ENCODE results near the gene APOL3. TPM values are rescaled to one million over a fixed set of nuclear protein-coding genes. Genes with fewer than 3 reads are reported as not detected.
A peak's percentile ranks its signal among the peaks of the same experiment; 100 is the strongest.

The APOL3 gene
- total RNA-seq, 1 donor from 2014 or later, result 1.2 TPM

DNA sequence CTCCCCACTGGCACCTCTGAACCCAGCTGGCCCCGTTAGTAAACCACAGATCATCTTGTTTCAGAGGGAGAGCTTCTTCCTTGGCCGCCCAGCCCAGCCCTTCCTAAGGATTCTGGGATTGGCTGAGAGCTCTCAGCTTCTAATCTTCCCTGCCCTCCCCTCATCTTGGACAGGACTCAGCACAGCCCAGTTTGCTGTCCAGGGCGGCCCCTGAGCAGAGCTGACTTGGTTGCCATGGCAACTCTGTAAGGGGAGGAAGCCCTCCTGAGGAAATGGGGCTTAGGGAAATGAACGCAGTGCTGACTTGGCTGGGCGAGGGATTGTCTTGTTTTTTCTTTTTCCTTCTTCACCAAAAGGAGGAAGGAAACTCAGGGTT lies 36.5 kb upstream of the APOL3 start:
- TF ChIP-seq, protein P1, sequence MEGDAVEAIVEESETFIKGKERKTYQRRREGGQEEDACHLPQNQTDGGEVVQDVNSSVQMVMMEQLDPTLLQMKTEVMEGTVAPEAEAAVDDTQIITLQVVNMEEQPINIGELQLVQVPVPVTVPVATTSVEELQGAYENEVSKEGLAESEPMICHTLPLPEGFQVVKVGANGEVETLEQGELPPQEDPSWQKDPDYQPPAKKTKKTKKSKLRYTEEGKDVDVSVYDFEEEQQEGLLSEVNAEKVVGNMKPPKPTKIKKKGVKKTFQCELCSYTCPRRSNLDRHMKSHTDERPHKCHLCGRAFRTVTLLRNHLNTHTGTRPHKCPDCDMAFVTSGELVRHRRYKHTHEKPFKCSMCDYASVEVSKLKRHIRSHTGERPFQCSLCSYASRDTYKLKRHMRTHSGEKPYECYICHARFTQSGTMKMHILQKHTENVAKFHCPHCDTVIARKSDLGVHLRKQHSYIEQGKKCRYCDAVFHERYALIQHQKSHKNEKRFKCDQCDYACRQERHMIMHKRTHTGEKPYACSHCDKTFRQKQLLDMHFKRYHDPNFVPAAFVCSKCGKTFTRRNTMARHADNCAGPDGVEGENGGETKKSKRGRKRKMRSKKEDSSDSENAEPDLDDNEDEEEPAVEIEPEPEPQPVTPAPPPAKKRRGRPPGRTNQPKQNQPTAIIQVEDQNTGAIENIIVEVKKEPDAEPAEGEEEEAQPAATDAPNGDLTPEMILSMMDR (IDR thresholded peaks at IDR 0.05; ENCODE audit: unreplicated experiment), result no peak
- peak overlapping the region; percentile 15 for H3K4me3 Mint-ChIP-seq (ENCODE audit: unreplicated experiment)

DNA sequence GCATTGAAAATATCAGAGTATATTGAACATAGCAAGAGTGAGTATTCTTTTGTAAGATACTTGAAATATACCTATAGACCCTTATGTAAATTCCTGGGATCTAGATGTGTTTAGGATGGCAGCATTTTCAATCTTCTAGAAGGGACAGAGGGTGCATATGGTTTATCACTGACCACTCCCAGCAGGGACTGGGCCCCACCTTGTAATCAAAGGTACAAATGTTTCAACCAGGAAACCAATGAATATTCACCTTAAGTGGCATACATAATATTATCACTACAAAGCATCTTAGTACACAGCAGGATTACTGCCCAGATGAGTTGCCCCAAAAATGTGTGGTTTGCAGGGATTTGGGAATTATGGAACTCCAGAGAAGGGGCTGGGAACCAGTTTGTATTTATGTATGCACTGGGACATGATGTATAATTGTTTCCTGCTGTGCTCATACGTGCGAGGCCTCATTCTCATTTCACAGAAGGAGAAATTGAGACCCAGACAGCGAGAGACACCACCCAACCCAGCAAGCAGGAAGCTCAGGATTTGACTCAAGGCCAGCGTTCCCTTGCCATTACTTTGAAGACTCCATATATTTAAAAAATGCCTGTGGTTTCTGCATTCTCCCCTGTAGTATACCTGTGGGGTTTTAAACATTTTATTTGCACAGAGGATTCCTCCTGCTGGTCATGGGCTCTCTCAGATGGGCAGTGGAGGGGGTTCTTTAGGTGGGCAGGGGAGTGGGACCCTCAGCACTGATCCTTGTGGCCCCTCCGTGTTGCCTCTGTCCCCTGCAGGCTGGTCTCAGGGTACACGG lies 35.9 kb upstream of the APOL3 start:
- Mint-ChIP-seq H3K9me3 (ENCODE audit: unreplicated experiment) (no peaks in the 10 kb centered on the region), H3K27ac (ENCODE audit: unreplicated experiment) (peak overlapping the region; percentile 100), H3K36me3 (ENCODE audit: low read depth, unreplicated experiment) (peaks cover 5% of the 10 kb centered on the region), H3K27me3 (ENCODE audit: unreplicated experiment) (peaks cover 5% of the 10 kb centered on the region), H3K4me1 (ENCODE audit: unreplicated experiment) (peaks cover 70% of the 10 kb centered on the region), H3K4me3 (ENCODE audit: unreplicated experiment) (no peak overlapping the region)
- DNase-seq (ENCODE audit: low spot score), result no peak
- TF ChIP-seq, protein P1 (IDR thresholded peaks at IDR 0.05; ENCODE audit: unreplicated experiment), result no peak

More for the DNA sequence above, 36.5 kb upstream of the APOL3 start:
- Mint-ChIP-seq H3K27me3 (ENCODE audit: unreplicated experiment) (peaks cover 5% of the 10 kb centered on the region), H3K9me3 (ENCODE audit: unreplicated experiment) (no peaks in the 10 kb centered on the region), H3K36me3 (ENCODE audit: low read depth, unreplicated experiment) (peaks cover 5% of the 10 kb centered on the region), H3K4me1 (ENCODE audit: unreplicated experiment) (peaks cover 70% of the 10 kb centered on the region), H3K27ac (ENCODE audit: unreplicated experiment) (peak overlapping the region; percentile 100)
- DNase-seq (ENCODE audit: low spot score), result peak; percentile 61

DNA sequence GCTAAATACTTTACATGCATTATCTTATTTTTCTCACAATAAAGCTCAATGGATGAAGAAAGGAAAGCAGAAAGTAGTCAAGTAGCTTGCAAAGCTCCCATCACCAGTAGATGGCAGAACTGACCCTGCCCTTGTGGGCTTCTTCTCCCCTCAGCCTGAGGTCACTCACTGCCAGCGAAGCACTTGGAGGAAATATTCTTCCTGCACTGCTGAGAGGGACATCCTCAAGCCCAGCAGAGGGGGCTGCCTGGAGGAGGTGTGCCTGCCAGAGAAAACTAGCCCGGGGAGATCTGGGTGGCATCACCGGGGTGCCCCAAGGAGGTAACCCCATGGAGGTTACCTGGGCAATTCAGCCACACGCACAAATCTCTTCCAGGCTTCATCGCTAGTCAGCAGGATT lies 34.4 kb upstream of the APOL3 start:
- H3K27me3 Mint-ChIP-seq (ENCODE audit: unreplicated experiment), result peaks cover 9% of the 10 kb centered on the region
- peaks cover 60% of the 10 kb centered on the region for H3K4me1 Mint-ChIP-seq (ENCODE audit: unreplicated experiment)
- no peak overlapping the region for H3K27ac Mint-ChIP-seq (ENCODE audit: unreplicated experiment)
- DNase-seq (ENCODE audit: low spot score), result peak; percentile 67
- no peak overlapping the region for H3K4me3 Mint-ChIP-seq (ENCODE audit: unreplicated experiment)
- TF ChIP-seq, protein P1 (IDR thresholded peaks at IDR 0.05; ENCODE audit: unreplicated experiment), result no peak
- H3K36me3 Mint-ChIP-seq (ENCODE audit: low read depth, unreplicated experiment), result peaks cover 8% of the 10 kb centered on the region
- H3K9me3 Mint-ChIP-seq (ENCODE audit: unreplicated experiment), result no peaks in the 10 kb centered on the region

DNA sequence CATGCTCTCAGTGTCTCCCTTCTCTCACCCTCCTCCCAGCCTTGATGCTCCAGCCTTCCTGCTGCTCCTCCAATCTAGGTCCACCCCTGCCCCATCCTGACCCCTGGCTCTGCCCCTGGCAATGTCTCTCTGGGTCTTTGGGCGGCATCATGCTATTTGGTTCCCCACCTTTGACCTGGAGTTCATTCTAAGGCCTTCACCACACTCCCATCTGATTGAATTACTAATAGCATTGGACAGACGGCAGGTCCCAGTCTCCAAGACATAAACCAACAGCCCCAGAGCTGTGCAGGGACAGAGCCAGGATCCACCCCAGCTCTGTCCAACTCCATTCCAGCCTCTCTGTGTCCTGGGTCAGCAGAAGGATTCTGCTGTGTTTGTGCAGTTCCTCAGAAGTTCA lies 33.8 kb upstream of the APOL3 start:
- TF ChIP-seq, protein P1 (IDR thresholded peaks at IDR 0.05; ENCODE audit: unreplicated experiment), result no peak
- H3K4me3 Mint-ChIP-seq (ENCODE audit: unreplicated experiment), result peak overlapping the region; percentile 74
- H3K27me3 Mint-ChIP-seq (ENCODE audit: unreplicated experiment), result peaks cover 9% of the 10 kb centered on the region
- peak overlapping the region; percentile 11 for H3K27ac Mint-ChIP-seq (ENCODE audit: unreplicated experiment)
- no peaks in the 10 kb centered on the region for H3K9me3 Mint-ChIP-seq (ENCODE audit: unreplicated experiment)
- H3K36me3 Mint-ChIP-seq (ENCODE audit: low read depth, unreplicated experiment), result peaks cover 8% of the 10 kb centered on the region
- no peak for DNase-seq (ENCODE audit: low spot score)
- peaks cover 57% of the 10 kb centered on the region for H3K4me1 Mint-ChIP-seq (ENCODE audit: unreplicated experiment)

DNA sequence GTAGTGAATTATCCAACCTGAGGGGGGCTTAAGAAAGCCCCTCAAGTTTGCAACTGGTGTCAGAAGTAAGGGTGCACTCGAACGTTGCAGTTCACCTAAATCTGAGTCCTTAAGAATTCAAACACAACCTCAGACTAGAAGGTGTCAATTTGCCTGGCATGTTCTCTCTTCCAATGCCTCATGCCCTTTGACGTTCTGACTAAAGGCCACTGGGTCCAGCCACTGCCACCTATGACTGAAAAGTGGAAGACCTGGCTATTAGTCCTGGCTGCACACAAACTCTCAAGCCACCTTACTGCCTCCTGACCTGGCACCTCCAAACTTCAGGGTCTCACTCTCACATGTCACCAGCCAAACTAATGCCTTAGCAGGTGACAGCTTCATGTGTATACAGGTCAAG lies 33.0 kb upstream of the APOL3 start:
- H3K36me3 Mint-ChIP-seq (ENCODE audit: low read depth, unreplicated experiment), result peaks cover 8% of the 10 kb centered on the region
- no peaks in the 10 kb centered on the region for H3K9me3 Mint-ChIP-seq (ENCODE audit: unreplicated experiment)
- H3K4me3 Mint-ChIP-seq (ENCODE audit: unreplicated experiment), result no peak overlapping the region
- no peak overlapping the region for H3K27ac Mint-ChIP-seq (ENCODE audit: unreplicated experiment)
- H3K27me3 Mint-ChIP-seq (ENCODE audit: unreplicated experiment), result peaks cover 9% of the 10 kb centered on the region
- DNase-seq (ENCODE audit: low spot score), result no peak
- peaks cover 53% of the 10 kb centered on the region for H3K4me1 Mint-ChIP-seq (ENCODE audit: unreplicated experiment)
- TF ChIP-seq, protein P1 (IDR thresholded peaks at IDR 0.05; ENCODE audit: unreplicated experiment), result no peak
